DMS114 treated with DMSO at 0.1 percent for 48 hours (cell line): Measurements from ENCODE around the gene TAS1R2.
A peak's percentile ranks its signal among the peaks of the same experiment; 100 is the strongest.
"Not testable (repeated sequence)": the region's sequence is repeated elsewhere in the genome, so short reads cannot be mapped to it uniquely, and the experiment has no call there.

ENCODE experiments used
- DNase-seq: peaks from one replicate; lab custom pipeline; 2025; ENCODE audit not compliant: unreplicated experiment; lab: John Stamatoyannopoulos, UW

The TAS1R2 gene

GRCh38 chr1:18859560-18859959, at the start of gene TAS1R2:
TSS of gene TAS1R2 (minus strand) at chr1:18859660. CDS start at chr1:18859660, 0 bp downstream.
- no peak for DNase-seq

- DNase-seq, result no peak
Measured at GRCh38 chr1:18907917-18908845, 48.7 kb upstream of the TAS1R2 start.

- peak; percentile 47 for DNase-seq
Measured at GRCh38 chr1:18907021-18907916, 47.8 kb upstream of the TAS1R2 start.

DNA sequence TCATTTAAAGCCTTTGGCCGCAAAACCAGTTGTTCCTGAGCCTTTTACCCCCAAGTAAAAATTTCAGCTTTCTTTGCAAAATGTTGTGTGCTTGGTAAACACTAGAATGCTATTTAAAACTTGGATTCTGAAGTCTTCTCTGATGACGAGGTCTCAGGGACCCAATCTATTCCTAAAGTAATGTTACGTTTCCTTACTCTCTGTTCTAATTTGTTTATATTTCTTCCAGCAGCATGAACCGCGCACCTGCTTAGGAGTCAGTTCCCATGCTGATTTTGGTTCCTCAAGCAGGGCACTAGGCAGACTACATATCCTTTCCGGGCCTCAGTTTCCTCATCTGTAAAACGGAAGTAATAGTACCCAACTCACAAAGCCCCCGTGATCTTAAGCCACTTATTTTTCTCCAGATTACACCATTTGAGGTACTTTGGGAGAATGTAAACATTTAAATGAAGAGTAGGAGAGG, 43.9 kb upstream of the TAS1R2 start:
- DNase-seq, result no peak

DNA sequence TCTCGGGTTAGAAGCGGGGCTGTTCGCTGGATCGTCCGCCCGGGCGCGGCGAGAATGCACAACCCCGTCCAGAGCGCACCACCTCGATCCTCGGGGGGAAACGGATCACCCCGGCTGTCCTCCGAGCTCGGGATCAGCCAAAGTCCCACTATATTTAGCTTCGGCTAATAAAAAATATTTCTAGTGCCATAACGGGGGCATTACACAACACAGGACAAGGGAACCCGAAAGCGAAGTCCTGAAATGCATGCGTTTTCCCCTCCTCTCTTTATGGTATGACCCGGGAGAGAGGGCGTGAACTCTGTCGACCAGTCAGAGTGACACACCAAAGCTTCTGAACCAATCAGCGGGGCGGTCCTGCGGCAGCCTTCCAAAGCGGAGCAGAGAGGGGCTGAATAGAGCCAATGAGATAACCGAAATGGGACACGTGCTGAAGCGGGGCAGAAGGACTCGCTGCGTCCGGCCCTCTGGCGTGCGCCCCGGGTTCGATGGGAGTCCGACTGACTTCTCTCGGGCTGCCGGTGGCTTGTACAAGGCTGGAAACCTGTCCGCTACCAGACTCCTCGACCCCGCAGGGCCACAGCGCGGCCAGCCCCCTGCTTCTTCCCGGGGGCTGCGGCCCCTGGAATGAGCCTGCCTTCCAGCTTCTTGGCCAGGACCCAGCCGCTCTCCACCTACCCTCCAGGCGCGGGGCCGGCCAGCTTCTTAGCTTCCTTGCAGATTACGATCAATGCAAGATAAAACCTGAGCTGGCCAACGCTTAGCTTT, 43.2 kb upstream of the TAS1R2 start, which contains the start of gene ALDH4A1:
Gene ALDH4A1 (minus strand): TSS at position 33 of the 768 bp plus-strand sequence. CDS start 32 bp downstream, at position 1.
- DNase-seq, result peak; percentile 97

DNA sequence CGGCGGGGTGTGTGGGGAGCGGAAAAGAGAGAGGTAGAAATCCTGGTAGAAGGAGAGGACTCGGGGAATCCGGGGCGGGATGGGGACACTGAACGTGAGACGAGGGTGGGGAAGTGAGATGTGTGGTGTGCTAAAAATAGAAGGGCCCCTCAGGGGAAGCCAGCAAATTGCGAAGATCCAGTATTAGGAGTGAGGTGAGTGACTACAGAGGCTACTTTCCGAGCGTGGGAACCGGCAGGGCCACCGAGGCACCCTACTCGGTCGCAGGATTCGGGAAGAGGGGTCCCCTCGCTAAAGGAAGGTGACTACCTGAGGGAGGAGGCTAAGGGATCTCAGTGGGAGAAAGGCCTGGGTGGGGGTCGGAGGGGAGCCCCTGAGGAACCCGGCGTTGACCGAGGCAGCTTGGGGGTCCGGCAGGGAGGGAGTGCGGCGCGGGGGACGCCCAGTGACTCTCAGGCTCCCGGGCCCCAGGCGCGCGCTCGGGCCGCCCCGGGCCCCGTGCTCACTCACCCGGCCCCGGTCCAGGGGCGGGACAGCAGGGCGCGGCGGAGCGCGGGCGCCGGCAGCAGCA, 42.6 kb upstream of the TAS1R2 start:
- no peak for DNase-seq

GRCh38 chr1:18901147-18901951, 41.9 kb upstream of the TAS1R2 start:
- no peak for DNase-seq

DNA sequence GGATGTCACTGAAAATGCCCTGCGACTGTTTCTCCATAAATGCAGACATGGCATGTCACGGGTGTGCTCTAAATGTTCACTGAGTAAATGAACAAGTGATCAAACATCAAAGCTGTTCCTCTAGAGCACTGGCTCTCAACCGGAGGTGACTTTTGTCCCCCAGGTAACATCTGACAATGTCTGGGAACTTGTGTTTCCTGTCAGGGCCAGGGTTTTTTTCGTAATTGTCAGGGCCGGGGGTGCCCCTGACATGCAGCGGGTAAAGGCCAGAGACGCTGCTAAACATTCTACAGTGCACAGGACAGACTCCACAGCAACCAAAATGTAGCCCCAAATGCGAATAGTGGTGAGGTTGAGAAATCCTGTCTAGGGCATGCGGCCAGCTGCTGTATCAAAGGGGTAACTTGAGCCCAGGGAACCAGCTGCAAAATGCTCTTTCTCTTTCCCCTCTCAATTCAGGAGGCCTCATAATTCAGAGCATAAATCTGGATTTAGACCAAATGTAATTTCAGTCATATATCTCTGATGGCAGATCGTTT, 40.9 kb upstream of the TAS1R2 start:
- no peak for DNase-seq

DNA sequence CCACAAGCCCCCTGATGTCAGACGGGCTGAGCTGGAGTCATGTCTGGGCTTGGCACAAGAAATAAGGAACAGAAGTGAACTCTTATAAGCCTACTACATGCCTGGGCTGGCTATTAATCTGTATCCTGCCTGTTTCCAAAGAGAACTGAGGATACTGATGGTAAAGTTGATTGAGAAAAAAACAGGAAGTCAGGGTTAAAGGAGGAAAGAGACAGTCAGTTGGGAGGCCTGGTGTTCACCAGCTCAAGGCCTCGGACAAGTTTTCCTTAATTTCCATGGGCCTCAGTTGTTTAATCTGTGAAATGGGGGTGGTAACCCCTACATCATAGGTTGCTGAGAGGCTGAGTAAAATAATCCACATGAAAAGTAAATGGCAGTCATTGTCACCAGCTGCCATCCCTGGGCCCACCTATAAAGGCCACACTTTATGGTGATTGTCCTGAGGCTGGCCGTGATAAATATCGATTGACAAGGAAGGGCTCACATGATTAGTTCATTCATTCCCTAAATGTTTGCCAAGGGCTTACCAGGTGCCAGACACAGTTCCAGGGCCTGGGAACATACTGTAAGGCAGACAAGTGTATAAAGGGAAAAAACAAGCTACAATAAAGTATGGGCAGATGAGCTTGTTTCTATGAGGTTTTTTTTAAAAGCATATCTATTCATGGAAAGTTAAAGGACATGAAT, 40.0 kb upstream of the TAS1R2 start:
- DNase-seq, result no peak

DNA sequence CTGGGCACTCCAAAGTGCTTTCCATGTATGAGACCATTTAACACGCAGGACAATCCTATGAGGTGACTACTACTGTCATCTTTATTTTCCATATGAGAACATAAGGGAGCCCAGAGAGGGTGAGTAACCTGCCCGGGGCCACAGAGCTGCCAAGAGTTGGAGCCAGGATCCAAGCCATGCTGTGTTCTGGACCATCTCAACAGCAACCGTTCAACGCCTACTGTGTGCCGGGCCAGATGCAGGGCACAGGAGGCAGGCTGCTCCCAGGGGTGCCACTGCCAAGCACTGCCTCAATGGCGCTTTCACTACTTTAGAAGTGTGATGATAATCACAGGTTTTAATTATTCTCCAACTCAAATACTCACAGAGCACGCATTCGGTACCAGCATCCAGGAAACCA, 39.1 kb upstream of the TAS1R2 start:
- DNase-seq, result no peak

GRCh38 chr1:18895317-18895716, 35.9 kb upstream of the TAS1R2 start:
- DNase-seq, result no peak

GRCh38 chr1:18893120-18893519, 33.7 kb upstream of the TAS1R2 start:
- no peak for DNase-seq

DNA sequence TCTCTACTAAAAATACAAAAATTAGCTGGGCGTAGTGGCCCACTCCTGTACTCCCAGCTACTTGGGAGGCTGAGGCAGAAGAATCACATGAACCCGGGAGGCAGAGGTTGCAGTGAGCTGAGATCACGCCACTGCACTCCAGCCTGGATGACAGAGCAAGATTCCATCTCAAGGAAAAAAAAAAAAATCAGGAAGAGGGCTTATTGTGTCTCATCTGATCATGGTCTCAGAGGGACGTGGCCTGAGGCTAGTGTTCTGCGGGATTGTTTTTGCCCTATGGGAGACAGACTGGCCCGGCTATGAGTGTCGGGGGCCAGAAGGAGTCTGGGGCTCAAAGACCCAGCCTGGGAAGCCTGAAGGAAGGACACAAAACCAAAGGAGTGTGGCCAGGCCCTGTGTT, 32.4 kb upstream of the TAS1R2 start:
- DNase-seq, result not testable (repeated sequence)

GRCh38 chr1:18891426-18891780, 31.9 kb upstream of the TAS1R2 start:
- no peak for DNase-seq

DNA sequence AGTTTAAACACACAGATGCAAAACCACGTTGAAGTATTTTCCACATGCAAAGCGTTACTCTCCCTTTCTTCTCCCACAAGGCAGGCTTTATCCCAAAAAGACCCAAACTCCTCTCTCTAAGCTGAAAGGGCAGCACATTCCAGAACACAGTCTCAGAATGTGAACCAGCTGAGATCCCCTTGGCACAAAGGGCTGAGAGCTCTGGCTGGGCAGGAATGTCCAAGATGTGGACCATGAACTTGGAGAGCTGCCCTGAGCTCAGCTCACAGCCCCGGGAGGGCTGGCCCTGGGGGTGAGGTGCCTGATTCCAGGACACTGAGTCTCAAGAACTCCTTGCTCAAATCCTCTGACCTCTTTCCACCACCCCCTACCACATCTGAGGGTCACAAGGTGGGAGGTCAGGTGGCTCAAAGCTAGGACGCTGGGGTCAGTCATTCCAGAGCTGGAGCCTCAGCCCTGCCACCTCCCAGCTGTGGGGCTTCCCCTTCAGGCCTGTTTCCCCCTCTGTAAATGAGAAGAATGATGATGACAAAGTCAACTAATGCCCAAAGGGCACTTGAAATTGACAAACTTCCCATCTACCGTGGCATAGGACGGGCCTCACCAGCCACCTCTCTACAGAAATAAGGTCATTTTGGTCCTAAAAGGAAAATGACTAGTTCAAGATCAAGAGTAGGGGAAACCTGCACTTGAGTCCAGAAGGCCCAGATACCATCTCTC, 31.4 kb upstream of the TAS1R2 start:
- no peak for DNase-seq

GRCh38 chr1:18886003-18886335, 26.5 kb upstream of the TAS1R2 start:
- no peak for DNase-seq

GRCh38 chr1:18885311-18886002, 26.0 kb upstream of the TAS1R2 start:
- no peak for DNase-seq

DNA sequence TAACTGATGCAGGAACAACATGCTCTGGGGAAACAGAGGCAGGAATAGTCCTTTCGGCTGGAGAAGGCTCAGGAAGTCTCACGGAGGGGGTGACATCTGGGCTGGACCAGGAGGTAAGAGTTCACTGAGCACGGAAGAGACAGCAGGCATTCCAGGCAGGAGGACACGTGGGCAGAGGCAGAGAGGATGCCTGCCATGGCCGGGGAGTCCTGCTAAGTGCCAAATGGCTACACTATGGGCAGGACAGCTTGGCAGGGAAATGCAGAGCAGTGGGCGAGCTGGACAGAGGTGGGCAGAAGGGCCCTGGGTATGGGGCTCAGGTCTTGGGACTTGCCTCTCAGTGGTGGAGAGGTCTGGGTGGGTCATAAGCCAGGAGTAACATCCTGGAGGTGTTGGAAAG, 25.3 kb upstream of the TAS1R2 start:
- DNase-seq, result no peak
